ENCODE data around the gene ZNF598.

ZNF598 gene

DNA sequence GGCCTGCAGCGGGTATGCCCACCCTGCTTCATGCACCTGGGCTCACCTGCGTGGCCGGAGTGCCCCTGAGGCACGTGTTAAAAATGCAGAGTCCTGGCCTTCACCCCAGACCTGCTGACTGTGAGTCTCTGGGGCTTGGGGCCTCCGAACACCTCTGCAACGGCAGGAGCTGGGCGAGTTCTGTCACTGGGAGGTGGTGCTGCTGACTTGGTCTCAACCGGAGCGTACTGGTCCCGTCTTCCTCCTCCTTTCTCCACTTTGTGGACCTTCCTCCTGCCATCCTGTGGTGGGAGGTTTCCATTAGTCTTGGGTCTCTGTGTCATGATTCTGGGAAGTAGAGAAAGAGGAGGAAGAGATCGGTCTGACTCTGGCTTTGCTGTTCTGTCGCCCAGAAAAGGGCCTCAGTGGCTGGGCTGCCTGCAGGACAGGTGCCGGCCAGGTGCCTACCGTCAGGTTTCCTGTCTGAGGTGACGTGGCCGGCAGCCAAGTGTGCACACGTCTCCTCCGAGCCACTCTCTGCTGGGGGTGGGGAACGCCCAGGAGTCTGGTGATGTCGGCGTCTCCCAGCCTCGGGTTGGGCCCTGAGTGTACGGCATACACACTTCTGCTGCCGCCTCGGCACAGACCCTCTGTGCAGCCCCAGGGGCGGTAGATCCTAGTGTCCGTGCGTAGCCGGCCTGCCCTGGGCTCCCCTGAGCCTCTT is 45.1 kb upstream of the ZNF598 start:
- H3K27me3 ChIP-seq (ENCODE audit: insufficient read depth, low read length, poor library complexity) = no peaks in the 10 kb centered on the region
- ATAC-seq (ENCODE audit: insufficient read depth, low read depth) (no peak), DNase-seq (no peak)
- H3K79me2 ChIP-seq (ENCODE audit: insufficient read depth, low read length) = no peaks in the 10 kb centered on the region
- TF ChIP-seq EZH2 (IDR thresholded peaks at IDR 0.05; ENCODE audit: borderline replicate concordance, low read depth, low read length, severe bottlenecking) (no peak), CTCF (IDR thresholded peaks at IDR 0.05; ENCODE audit: borderline replicate concordance, extremely low read depth, low read length, poor library complexity, severe bottlenecking) (no peak)
- H4K20me1 ChIP-seq (ENCODE audit: insufficient read depth, low read length) = peaks cover 7% of the 10 kb centered on the region; the same call in 1 of the 2 replicates
- no peak overlapping the region for H3K4me3 ChIP-seq (ENCODE audit: low read depth in 1 of 2, low read length in 2 of 2)
- H3K9ac ChIP-seq (ENCODE audit: low read depth, low read length) = no peak overlapping the region
- H3K4me2 ChIP-seq (ENCODE audit: insufficient read depth, low read length) = no peak overlapping the region
- H3K36me3 ChIP-seq (ENCODE audit: insufficient read depth, low read length) = peaks cover 73% of the 10 kb centered on the region
- H3K4me1 ChIP-seq (ENCODE audit: insufficient read depth, low read length) = peaks cover 3% of the 10 kb centered on the region; the same call in 1 of the 2 replicates
- no peak overlapping the region for H3K27ac ChIP-seq (ENCODE audit: low read length)
- H3K9me3 ChIP-seq (ENCODE audit: insufficient read depth, low read length, severe bottlenecking) = no peaks in the 10 kb centered on the region
- no peak overlapping the region for H2AFZ ChIP-seq (ENCODE audit: low read depth, low read length)

DNA sequence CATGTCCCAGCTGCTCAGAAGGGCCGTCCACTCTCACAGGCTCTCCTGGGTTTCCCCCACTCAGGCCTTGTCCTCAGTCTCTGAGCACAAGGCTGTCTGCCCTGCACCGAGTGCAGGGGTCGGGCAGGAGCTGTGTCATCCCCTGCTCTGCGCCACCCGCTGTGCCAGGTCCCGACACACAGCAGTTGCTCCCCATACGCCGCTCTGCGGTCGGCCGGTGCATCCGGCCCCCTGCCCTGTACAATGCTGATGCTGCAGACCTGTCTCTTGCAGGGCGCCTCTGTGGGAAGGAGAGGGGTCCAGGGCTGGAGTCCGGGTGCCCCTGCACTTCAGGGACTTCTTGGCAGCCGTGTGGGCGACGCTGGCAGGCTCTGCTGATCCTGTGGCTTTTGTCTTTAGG is 44.3 kb upstream of the ZNF598 start:
- no peak overlapping the region for H3K9ac ChIP-seq (ENCODE audit: low read depth, low read length)
- H3K36me3 ChIP-seq (ENCODE audit: insufficient read depth, low read length) = peaks cover 73% of the 10 kb centered on the region

DNA sequence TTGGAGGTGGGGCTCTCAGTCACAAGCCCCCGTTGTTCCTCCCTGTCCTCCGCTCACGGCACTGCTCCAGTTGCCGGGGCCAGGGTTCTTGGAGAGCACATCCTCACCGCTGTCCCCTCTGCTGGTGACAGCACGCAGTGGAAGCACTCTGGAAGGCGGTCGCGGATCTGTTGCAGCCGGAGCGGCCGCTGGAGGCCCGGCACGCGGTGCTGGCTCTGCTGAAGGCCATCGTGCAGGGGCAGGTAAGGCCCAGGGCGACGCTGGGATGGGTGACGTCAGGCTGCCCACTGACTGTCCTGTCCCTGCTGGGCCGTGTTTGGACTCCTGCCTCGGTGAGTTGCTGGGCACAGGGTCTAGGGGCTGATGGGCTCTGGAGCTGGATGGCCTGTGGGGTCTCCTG is 43.6 kb upstream of the ZNF598 start:
- Histone ChIP-seq H3K27ac (ENCODE audit: low read length) (no peak overlapping the region), H2AFZ (ENCODE audit: low read depth, low read length) (no peak overlapping the region), H4K20me1 (ENCODE audit: insufficient read depth, low read length) (peaks cover 7% of the 10 kb centered on the region; the same call in 1 of the 2 replicates), H3K4me1 (ENCODE audit: insufficient read depth, low read length) (peaks cover 15% of the 10 kb centered on the region), H3K9me3 (ENCODE audit: insufficient read depth, low read length, severe bottlenecking) (no peaks in the 10 kb centered on the region), H3K4me2 (ENCODE audit: insufficient read depth, low read length) (no peak overlapping the region), H3K36me3 (ENCODE audit: insufficient read depth, low read length) (peaks cover 67% of the 10 kb centered on the region), H3K4me3 (ENCODE audit: low read depth in 1 of 2, low read length in 2 of 2) (no peak overlapping the region), H3K27me3 (ENCODE audit: insufficient read depth, low read length, poor library complexity) (no peaks in the 10 kb centered on the region), H3K79me2 (ENCODE audit: insufficient read depth, low read length) (peaks cover 14% of the 10 kb centered on the region), H3K9ac (ENCODE audit: low read depth, low read length) (no peak overlapping the region)
- no peak for ATAC-seq (ENCODE audit: insufficient read depth, low read depth)
- TF ChIP-seq CTCF (IDR thresholded peaks at IDR 0.05; ENCODE audit: borderline replicate concordance, extremely low read depth, low read length, poor library complexity, severe bottlenecking) = no peak
- DNase-seq = no peak

More for the DNA sequence above, 44.3 kb upstream of the ZNF598 start:
- DNase-seq (no peak), ATAC-seq (ENCODE audit: insufficient read depth, low read depth) (no peak)
- TF ChIP-seq EZH2 (IDR thresholded peaks at IDR 0.05; ENCODE audit: borderline replicate concordance, low read depth, low read length, severe bottlenecking) (no peak), CTCF (IDR thresholded peaks at IDR 0.05; ENCODE audit: borderline replicate concordance, extremely low read depth, low read length, poor library complexity, severe bottlenecking) (no peak)
- H3K79me2 ChIP-seq (ENCODE audit: insufficient read depth, low read length) = peaks cover 7% of the 10 kb centered on the region
- H3K4me3 ChIP-seq (ENCODE audit: low read depth in 1 of 2, low read length in 2 of 2) = no peak overlapping the region
- H4K20me1 ChIP-seq (ENCODE audit: insufficient read depth, low read length) = peaks cover 7% of the 10 kb centered on the region; the same call in 1 of the 2 replicates
- no peak overlapping the region for H2AFZ ChIP-seq (ENCODE audit: low read depth, low read length)
- peaks cover 9% of the 10 kb centered on the region for H3K4me1 ChIP-seq (ENCODE audit: insufficient read depth, low read length)
- no peaks in the 10 kb centered on the region for H3K9me3 ChIP-seq (ENCODE audit: insufficient read depth, low read length, severe bottlenecking)
- no peaks in the 10 kb centered on the region for H3K27me3 ChIP-seq (ENCODE audit: insufficient read depth, low read length, poor library complexity)
- H3K4me2 ChIP-seq (ENCODE audit: insufficient read depth, low read length) = no peak overlapping the region
- no peak overlapping the region for H3K27ac ChIP-seq (ENCODE audit: low read length)

Measured in DND-41 (cell line).